ENCODE results near the gene NLGN3.
"Not testable (repeated sequence)": the region's sequence is repeated elsewhere in the genome, so short reads cannot be mapped to it uniquely, and the experiment has no call there.

The NLGN3 gene

GRCh38 chrX:71177327-71177726 lies 32.7 kb downstream of the NLGN3 start:
- no peak for TF ChIP-seq EZH2phosphoT487 (IDR thresholded peaks at IDR 0.05; ENCODE audit: borderline replicate concordance)
- H3K9ac ChIP-seq (ENCODE audit: low read depth, low read length, poor library complexity, severe bottlenecking) = no peak overlapping the region
- no peak overlapping the region for H2AFZ ChIP-seq (ENCODE audit: low read length)
- no peaks in the 10 kb centered on the region for H3K9me2 ChIP-seq (replicated peaks; ENCODE audit: low read depth, low read length)
- peaks cover 6% of the 10 kb centered on the region for H3K79me2 ChIP-seq (ENCODE audit: insufficient read depth, low read length)
- 0 out of 2 replicates have a peak, but pooled peaks cover 4% of the 10 kb centered on the region for H3F3A ChIP-seq (ENCODE audit: low read depth)
- no peaks in the 10 kb centered on the region for H3K9me3 ChIP-seq (ENCODE audit: insufficient read depth, low read depth, low read length)
- no peaks in the 10 kb centered on the region for H3K36me3 ChIP-seq (ENCODE audit: insufficient read depth, low read length)
- H4K20me1 ChIP-seq (ENCODE audit: insufficient read depth, low read length, poor library complexity, severe bottlenecking) = no peaks in the 10 kb centered on the region
- no peak overlapping the region for H3K4me3 ChIP-seq (ENCODE audit: low read length, poor library complexity, severe bottlenecking)
- no peak overlapping the region for H3K4me2 ChIP-seq (ENCODE audit: low read depth, low read length, poor library complexity, severe bottlenecking)
- H3K4me1 ChIP-seq (ENCODE audit: insufficient read depth, low read length, poor library complexity, severe bottlenecking) = peaks cover 7% of the 10 kb centered on the region
- H3K27me3 ChIP-seq (ENCODE audit: insufficient read depth, low read length, poor library complexity, severe bottlenecking) = no peaks in the 10 kb centered on the region

GRCh38 chrX:71178908-71179307 lies 34.3 kb downstream of the NLGN3 start:
- Histone ChIP-seq H3K9me2 (replicated peaks; ENCODE audit: low read depth, low read length) (no peaks in the 10 kb centered on the region), H3K27me3 (ENCODE audit: insufficient read depth, low read length, poor library complexity, severe bottlenecking) (no peaks in the 10 kb centered on the region), H3K4me3 (ENCODE audit: low read length, poor library complexity, severe bottlenecking) (no peak overlapping the region), H3K9me3 (ENCODE audit: insufficient read depth, low read depth, low read length) (no peaks in the 10 kb centered on the region), H3K4me2 (ENCODE audit: low read depth, low read length, poor library complexity, severe bottlenecking) (no peak overlapping the region), H3K9ac (ENCODE audit: low read depth, low read length, poor library complexity, severe bottlenecking) (no peak overlapping the region), H3K36me3 (ENCODE audit: insufficient read depth, low read length) (no peaks in the 10 kb centered on the region), H2AFZ (ENCODE audit: low read length) (no peak overlapping the region), H3F3A (ENCODE audit: low read depth) (0 out of 2 replicates have a peak, but pooled peaks cover 4% of the 10 kb centered on the region), H4K20me1 (ENCODE audit: insufficient read depth, low read length, poor library complexity, severe bottlenecking) (no peaks in the 10 kb centered on the region), H3K4me1 (ENCODE audit: insufficient read depth, low read length, poor library complexity, severe bottlenecking) (peaks cover 16% of the 10 kb centered on the region), H3K79me2 (ENCODE audit: insufficient read depth, low read length) (peaks cover 6% of the 10 kb centered on the region)
- TF ChIP-seq EZH2phosphoT487 (IDR thresholded peaks at IDR 0.05; ENCODE audit: borderline replicate concordance) = no peak
- TF ChIP-seq, protein P1, sequence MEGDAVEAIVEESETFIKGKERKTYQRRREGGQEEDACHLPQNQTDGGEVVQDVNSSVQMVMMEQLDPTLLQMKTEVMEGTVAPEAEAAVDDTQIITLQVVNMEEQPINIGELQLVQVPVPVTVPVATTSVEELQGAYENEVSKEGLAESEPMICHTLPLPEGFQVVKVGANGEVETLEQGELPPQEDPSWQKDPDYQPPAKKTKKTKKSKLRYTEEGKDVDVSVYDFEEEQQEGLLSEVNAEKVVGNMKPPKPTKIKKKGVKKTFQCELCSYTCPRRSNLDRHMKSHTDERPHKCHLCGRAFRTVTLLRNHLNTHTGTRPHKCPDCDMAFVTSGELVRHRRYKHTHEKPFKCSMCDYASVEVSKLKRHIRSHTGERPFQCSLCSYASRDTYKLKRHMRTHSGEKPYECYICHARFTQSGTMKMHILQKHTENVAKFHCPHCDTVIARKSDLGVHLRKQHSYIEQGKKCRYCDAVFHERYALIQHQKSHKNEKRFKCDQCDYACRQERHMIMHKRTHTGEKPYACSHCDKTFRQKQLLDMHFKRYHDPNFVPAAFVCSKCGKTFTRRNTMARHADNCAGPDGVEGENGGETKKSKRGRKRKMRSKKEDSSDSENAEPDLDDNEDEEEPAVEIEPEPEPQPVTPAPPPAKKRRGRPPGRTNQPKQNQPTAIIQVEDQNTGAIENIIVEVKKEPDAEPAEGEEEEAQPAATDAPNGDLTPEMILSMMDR (conservative IDR thresholded peaks at IDR 0.05; ENCODE audit: low read length) = peak; percentile 64

DNA sequence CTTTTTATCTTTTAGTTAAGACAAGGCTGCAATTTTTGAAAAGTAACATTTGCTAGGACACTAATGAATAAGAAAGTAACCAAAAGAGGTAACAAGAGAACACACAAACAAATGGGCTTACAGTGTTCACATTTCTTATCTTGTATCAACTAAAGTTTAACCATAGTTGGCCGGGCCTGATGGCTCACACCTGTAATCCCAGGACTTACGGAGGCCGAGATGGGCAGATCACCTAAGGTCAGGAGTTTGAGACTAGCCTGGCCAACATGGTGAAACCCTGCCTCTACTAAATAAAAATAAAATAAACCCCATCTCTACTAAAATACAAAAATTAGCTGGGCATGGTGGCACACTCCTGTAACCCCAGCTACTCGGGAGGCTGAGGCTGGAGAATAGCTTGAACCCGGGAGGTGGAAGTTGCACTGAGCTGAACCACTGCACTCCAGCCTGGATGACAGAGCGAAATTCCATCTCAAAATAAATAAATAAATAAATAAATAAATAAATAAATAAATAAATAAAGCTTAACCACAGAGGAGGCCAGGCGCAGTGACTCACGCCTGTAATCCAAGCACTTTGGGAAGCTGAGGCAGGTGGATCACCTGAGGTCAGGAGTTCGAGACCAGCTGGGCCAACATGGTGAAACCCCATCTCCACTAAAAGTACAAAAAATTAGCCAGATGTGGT lies 36.1 kb downstream of the NLGN3 start:
- H3K4me2 ChIP-seq (ENCODE audit: low read depth, low read length, poor library complexity, severe bottlenecking) = peak overlapping the region; percentile 76
- H3K4me3 ChIP-seq (ENCODE audit: low read length, poor library complexity, severe bottlenecking) = peak overlapping the region; percentile 78
- H3K9me3 ChIP-seq (ENCODE audit: insufficient read depth, low read depth, low read length); H3F3A ChIP-seq (ENCODE audit: low read depth); H3K9me2 ChIP-seq (replicated peaks; ENCODE audit: low read depth, low read length); H2AFZ ChIP-seq (ENCODE audit: low read length); H3K36me3 ChIP-seq (ENCODE audit: insufficient read depth, low read length); H3K27me3 ChIP-seq (ENCODE audit: insufficient read depth, low read length, poor library complexity, severe bottlenecking); H4K20me1 ChIP-seq (ENCODE audit: insufficient read depth, low read length, poor library complexity, severe bottlenecking); H3K79me2 ChIP-seq (ENCODE audit: insufficient read depth, low read length): not testable (repeated sequence)
- peaks cover 16% of the 10 kb centered on the region for H3K4me1 ChIP-seq (ENCODE audit: insufficient read depth, low read length, poor library complexity, severe bottlenecking)
- H3K9ac ChIP-seq (ENCODE audit: low read depth, low read length, poor library complexity, severe bottlenecking) = peak overlapping the region; percentile 93

- 0 out of 2 replicates have a peak, but pooled peaks cover 4% of the 10 kb centered on the region for H3F3A ChIP-seq (ENCODE audit: low read depth)
- peaks cover 16% of the 10 kb centered on the region for H3K4me1 ChIP-seq (ENCODE audit: insufficient read depth, low read length, poor library complexity, severe bottlenecking)
- H4K20me1 ChIP-seq (ENCODE audit: insufficient read depth, low read length, poor library complexity, severe bottlenecking) = no peaks in the 10 kb centered on the region
- TF ChIP-seq EZH2phosphoT487 (IDR thresholded peaks at IDR 0.05; ENCODE audit: borderline replicate concordance) = no peak
- H3K9ac ChIP-seq (ENCODE audit: low read depth, low read length, poor library complexity, severe bottlenecking) = peak overlapping the region; percentile 93
- no peaks in the 10 kb centered on the region for H3K27me3 ChIP-seq (ENCODE audit: insufficient read depth, low read length, poor library complexity, severe bottlenecking)
- no peaks in the 10 kb centered on the region for H3K36me3 ChIP-seq (ENCODE audit: insufficient read depth, low read length)
- H2AFZ ChIP-seq (ENCODE audit: low read length) = peak overlapping the region; percentile 66; the same call in 1 of the 2 replicates
- H3K4me3 ChIP-seq (ENCODE audit: low read length, poor library complexity, severe bottlenecking) = peak overlapping the region; percentile 78
- peak overlapping the region; percentile 76 for H3K4me2 ChIP-seq (ENCODE audit: low read depth, low read length, poor library complexity, severe bottlenecking)
- H3K79me2 ChIP-seq (ENCODE audit: insufficient read depth, low read length) = peaks cover 6% of the 10 kb centered on the region
- H3K9me2 ChIP-seq (replicated peaks; ENCODE audit: low read depth, low read length) = no peaks in the 10 kb centered on the region
- no peaks in the 10 kb centered on the region for H3K9me3 ChIP-seq (ENCODE audit: insufficient read depth, low read depth, low read length)
Observed at GRCh38 chrX:71181558-71181909, 36.9 kb downstream of the NLGN3 start.
